ENCODE data around the gene TAS1R1.
A peak's percentile ranks its signal among the peaks of the same experiment; 100 is the strongest.

The TAS1R1 gene

GRCh38 chr1:6572653-6573383 is 17.7 kb downstream of the TAS1R1 start:
- no peak for DNase-seq (ENCODE audit: low read depth)

GRCh38 chr1:6574025-6574620 is 19.0 kb downstream of the TAS1R1 start:
- no peak for DNase-seq (ENCODE audit: low read depth)

GRCh38 chr1:6574818-6575217 is 19.7 kb downstream of the TAS1R1 start:
- DNase-seq (ENCODE audit: low read depth) = no peak

DNA sequence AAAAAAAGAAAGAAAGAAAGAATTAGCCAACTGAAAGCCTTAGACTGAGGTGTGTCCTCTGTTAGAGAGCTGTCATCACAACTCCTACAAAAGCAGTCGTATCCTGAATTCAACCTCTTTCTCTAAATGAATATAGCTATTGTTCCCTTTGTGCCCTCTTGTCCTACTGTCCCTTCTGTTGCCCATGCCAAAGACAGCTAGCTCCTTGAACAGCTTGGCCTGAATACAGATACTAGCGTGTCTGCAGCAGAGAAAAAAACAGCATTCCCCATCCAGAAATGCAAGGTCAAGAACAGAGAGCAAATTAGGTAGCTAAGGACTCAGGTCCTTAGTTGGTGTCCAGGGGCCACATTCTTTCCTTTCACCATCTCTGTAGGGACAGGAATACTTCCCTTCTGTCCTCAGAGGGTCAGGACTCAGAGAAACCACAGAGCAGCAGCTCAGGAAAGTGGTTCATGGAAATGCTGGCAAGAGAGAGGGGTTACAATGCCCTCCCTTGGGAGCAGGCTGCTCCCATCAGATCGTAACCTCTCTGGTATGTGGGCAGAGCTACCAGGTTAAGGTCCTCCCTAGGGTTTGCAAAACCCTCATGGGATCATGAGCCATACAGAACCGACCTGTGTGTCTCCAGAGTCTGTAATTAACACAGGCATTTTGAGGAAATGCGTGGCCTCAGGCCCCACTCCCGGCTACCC is 22.9 kb downstream of the TAS1R1 start:
- DNase-seq (ENCODE audit: low read depth) = no peak

GRCh38 chr1:6578624-6579373 is 23.7 kb downstream of the TAS1R1 start:
- DNase-seq (ENCODE audit: low read depth) = no peak

- peak; percentile 97 for DNase-seq (ENCODE audit: low read depth)
Observed at GRCh38 chr1:6579374-6580118, 24.4 kb downstream of the TAS1R1 start, which contains the start of gene ZBTB48. Gene ZBTB48 (plus strand): TSS chr1:6579994. CDS start chr1:6580610, 616 bp downstream.

GRCh38 chr1:6580119-6580592 is 25.0 kb downstream of the TAS1R1 start:
- no peak for DNase-seq (ENCODE audit: low read depth)

- no peak for DNase-seq (ENCODE audit: low read depth)
Observed at GRCh38 chr1:6580593-6581409, 25.7 kb downstream of the TAS1R1 start.

GRCh38 chr1:6581561-6582305 is 26.6 kb downstream of the TAS1R1 start:
- DNase-seq (ENCODE audit: low read depth) = no peak

DNA sequence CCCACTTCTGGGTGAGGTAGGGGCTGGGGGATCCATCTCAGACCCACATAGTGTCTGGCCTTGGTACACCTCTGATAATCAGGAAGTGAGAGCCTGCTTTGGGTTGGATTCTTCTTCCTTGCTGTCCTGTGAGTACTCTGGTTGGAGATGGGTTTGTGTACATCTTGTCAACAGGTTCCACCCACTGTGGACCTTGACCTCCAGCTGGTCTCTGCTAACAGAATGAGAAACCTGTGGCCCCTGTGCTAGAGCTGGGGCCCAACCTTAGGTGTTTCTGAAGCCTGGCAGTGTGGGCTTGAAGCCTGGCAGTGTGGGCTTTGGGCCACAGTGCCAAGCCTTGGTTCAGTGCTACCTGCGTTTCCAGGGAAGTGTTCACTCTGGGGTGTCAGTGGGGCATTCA is 27.3 kb downstream of the TAS1R1 start:
- no peak for DNase-seq (ENCODE audit: low read depth)

DNA sequence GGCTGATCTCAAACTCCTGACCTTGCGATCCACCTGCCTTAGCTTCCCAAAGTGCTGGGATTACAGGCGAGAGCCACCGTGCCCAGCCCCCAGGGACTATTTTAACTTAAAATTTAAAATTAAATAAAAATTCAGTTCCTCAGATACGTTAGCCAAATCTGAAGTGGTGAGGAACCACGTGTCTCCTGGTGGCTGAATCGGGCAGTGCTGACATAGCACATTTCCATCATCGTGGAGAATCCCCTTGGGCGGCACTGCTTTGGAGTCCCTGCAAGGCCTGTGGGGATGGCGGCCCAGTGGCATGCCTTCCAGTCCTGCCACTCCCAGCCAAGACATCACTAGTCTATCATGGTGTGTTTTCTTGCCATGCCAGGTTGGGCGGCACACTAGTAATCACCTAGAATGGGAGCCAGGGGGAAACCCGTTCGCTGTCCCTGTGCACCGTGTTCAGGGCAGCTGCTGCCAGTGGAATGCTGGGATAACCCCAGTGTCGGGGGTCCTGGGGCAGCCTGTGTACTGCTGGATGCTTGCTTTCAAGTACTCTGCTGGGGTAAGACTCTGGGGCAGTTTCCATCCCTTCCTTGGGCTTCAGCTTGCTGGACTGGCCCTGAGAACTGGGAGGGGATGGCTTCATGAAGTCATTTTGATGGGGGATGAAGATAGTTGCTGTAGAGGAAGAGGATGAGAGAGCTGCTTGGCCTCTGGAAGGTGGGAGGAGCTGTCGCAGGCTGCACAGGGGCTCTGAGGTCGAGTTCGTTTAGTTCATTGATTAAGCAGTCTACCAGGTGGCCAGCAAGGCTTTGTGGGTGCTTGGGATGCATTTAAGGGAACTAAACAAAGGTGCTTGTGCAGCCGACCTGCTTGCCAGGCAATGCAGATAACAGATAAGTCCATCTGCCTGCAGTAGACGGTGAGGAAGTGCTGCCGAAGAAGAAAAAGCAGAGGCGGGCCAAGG is 29.3 kb downstream of the TAS1R1 start:
- DNase-seq (ENCODE audit: low read depth) = no peak

DNA sequence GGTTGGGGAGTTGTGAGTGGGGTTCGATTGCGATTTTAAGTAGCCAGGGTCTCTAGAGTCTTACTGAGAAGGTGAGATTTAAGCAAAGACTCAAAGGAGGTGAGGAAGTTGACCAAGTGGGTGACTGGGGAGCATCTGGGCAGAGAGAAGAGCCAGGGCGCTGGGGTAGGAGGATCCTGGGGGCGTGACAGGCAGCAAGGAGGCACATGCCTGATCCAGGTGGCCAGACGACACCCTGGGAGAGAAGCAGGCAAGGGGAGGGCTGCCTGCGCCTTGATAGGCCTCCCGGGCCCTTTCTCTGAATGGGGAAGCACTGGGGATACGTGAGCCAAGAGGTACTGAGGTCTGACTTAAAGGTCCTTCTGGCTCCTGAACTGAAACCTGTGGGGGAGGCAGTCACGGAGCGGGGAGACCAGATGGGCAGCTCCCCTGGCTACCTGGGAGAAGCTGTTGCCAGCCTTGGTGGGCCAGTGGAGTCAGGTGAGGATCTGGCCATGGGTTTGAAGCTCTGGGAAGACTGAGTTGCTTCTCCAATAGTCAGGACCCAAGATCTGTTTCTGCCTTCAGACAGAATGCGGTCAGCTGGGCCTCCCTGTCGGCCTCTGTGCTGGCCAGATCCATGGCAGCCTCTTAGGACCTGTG is 30.1 kb downstream of the TAS1R1 start:
- DNase-seq (ENCODE audit: low read depth) = no peak

DNA sequence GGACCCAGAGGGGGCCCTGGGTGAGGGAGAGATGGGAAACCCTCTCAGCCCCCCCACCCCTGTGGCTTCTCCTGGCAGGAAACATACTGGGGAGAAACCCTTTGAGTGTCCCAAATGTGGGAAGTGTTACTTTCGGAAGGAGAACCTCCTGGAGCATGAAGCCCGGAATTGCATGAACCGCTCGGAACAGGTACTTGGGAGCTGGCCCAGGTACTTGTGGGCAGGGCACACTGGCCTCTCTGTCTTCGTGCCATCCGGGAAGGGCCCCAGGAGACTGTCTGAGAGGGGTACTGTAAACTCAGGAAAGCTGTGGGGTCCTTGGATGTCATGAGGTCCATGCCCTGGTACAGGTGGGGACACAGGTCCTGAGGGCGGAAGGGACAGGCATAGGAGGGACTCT is 30.7 kb downstream of the TAS1R1 start:
- DNase-seq (ENCODE audit: low read depth) = no peak

DNA sequence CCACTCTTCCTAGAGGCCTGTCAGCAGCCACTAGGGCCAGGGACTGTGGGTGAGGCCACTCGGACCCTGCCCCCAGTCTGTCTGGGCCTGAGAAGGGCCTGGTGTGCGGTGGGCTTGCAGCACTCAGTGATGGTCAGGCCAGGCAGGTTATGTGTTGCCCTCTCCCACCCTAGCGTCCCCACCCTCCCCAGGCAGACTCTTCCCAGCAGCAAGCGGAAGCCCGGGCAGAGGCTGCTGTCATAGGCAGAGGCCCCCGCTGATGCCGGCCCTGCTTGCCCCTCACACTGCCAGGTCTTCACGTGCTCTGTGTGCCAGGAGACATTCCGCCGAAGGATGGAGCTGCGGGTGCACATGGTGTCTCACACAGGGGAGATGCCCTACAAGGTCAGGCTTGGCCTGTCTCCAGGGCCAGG is 31.3 kb downstream of the TAS1R1 start:
- DNase-seq (ENCODE audit: low read depth) = no peak

- no peak for DNase-seq (ENCODE audit: low read depth)
Observed at GRCh38 chr1:6587261-6588005, 32.3 kb downstream of the TAS1R1 start.

DNA sequence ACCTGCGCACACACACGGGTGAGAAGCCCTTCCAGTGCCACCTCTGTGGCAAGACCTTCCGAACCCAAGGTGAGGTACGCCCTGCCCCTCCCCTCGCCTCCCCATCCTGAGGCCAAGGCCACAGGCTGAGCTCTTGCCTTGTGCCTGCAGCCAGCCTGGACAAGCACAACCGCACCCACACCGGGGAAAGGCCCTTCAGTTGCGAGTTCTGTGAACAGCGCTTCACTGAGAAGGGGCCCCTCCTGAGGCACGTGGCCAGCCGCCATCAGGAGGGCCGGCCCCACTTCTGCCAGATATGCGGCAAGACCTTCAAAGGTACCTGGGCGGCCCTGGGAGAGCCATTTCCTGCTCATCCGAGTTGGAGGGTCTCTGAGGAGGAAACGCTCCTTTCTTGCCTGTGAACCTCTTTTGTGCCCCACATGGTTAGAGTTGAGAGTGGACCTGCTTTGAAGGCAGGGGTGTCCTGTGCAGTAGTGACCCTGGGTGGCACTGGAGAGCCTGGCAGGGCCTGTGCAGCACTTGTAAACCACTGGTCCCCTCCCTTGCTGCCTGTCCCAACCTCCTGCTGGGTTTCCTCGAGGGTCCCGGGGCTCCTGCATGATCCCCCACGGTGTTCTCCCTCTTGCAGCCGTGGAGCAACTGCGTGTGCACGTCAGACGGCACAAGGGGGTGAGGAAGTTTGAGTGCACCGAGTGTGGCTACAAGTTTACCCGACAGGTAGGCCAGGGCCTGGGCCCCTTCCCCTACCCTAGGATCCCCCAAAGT is 33.2 kb downstream of the TAS1R1 start:
- DNase-seq (ENCODE audit: low read depth) = no peak

All from stimulated activated CD8-positive, alpha-beta memory T cell treated with anti-CD3 and anti-CD28 coated beads, Interleukin-4, amount 100 ng/mL, for 24 hours (primary cell).